ENCODE results near the gene NR3C1.
A peak's percentile ranks its signal among the peaks of the same experiment; 100 is the strongest.

The NR3C1 gene

GRCh38 chr5:143350751-143351602 lies 52.5 kb downstream of the NR3C1 start:
- DNase-seq (ENCODE audit: insufficient read length, low spot score), result peak; percentile 26
- peak; percentile 96 for FAIRE-seq
- TF ChIP-seq POLR2A (IDR thresholded peaks at IDR 0.05; ENCODE audit: low read depth, low read length), result no peak

GRCh38 chr5:143350341-143350740 lies 53.1 kb downstream of the NR3C1 start:
- DNase-seq (ENCODE audit: insufficient read length, low spot score) (no peak), FAIRE-seq (no peak)
- no peak for TF ChIP-seq POLR2A (IDR thresholded peaks at IDR 0.05; ENCODE audit: low read depth, low read length)

- no peak for DNase-seq (ENCODE audit: insufficient read length, low spot score)
- no peak for TF ChIP-seq POLR2A (IDR thresholded peaks at IDR 0.05; ENCODE audit: low read depth, low read length)
- no peak for FAIRE-seq
Observed at GRCh38 chr5:143349177-143349576, 54.3 kb downstream of the NR3C1 start.

GRCh38 chr5:143347698-143348344 lies 55.7 kb downstream of the NR3C1 start:
- no peak for DNase-seq (ENCODE audit: insufficient read length, low spot score)
- no peak for TF ChIP-seq POLR2A (IDR thresholded peaks at IDR 0.05; ENCODE audit: low read depth, low read length)
- FAIRE-seq, result peak; percentile 57

- no peak for FAIRE-seq
- no peak for DNase-seq (ENCODE audit: insufficient read length, low spot score)
- no peak for TF ChIP-seq POLR2A (IDR thresholded peaks at IDR 0.05; ENCODE audit: low read depth, low read length)
Observed at GRCh38 chr5:143347046-143347445, 56.4 kb downstream of the NR3C1 start.

- TF ChIP-seq POLR2A (IDR thresholded peaks at IDR 0.05; ENCODE audit: low read depth, low read length), result no peak
- DNase-seq (ENCODE audit: insufficient read length, low spot score), result no peak
Observed at GRCh38 chr5:143345671-143346440, 57.6 kb downstream of the NR3C1 start.

GRCh38 chr5:143343042-143343441 lies 60.4 kb downstream of the NR3C1 start:
- peak; percentile 81 for FAIRE-seq
- TF ChIP-seq POLR2A (IDR thresholded peaks at IDR 0.05; ENCODE audit: low read depth, low read length), result no peak

More at GRCh38 chr5:143345671-143346440, 57.6 kb downstream of the NR3C1 start:
- FAIRE-seq, result peak; percentile 67

GRCh38 chr5:143342607-143343006 lies 60.9 kb downstream of the NR3C1 start:
- peak; percentile 15 for FAIRE-seq
- DNase-seq (ENCODE audit: insufficient read length, low spot score), result no peak
- TF ChIP-seq POLR2A (IDR thresholded peaks at IDR 0.05; ENCODE audit: low read depth, low read length), result no peak

More at GRCh38 chr5:143343042-143343441, 60.4 kb downstream of the NR3C1 start:
- DNase-seq (ENCODE audit: insufficient read length, low spot score), result no peak

- DNase-seq (ENCODE audit: insufficient read length, low spot score), result no peak
- peak; percentile 89 for FAIRE-seq
- TF ChIP-seq POLR2A (IDR thresholded peaks at IDR 0.05; ENCODE audit: low read depth, low read length), result no peak
Observed at GRCh38 chr5:143341807-143342570, 61.5 kb downstream of the NR3C1 start.

- FAIRE-seq (no peak), DNase-seq (ENCODE audit: insufficient read length, low spot score) (no peak)
- no peak for TF ChIP-seq POLR2A (IDR thresholded peaks at IDR 0.05; ENCODE audit: low read depth, low read length)
Observed at GRCh38 chr5:143340891-143341685, 62.4 kb downstream of the NR3C1 start.

- peak; percentile 48 for FAIRE-seq
- TF ChIP-seq POLR2A (IDR thresholded peaks at IDR 0.05; ENCODE audit: low read depth, low read length), result no peak
- no peak for DNase-seq (ENCODE audit: insufficient read length, low spot score)
Observed at GRCh38 chr5:143338658-143339366, 64.7 kb downstream of the NR3C1 start.

GRCh38 chr5:143337946-143338345 lies 65.5 kb downstream of the NR3C1 start:
- TF ChIP-seq POLR2A (IDR thresholded peaks at IDR 0.05; ENCODE audit: low read depth, low read length), result no peak
- no peak for DNase-seq (ENCODE audit: insufficient read length, low spot score)
- no peak for FAIRE-seq

All from H54 (cell line).